Lower lobe of right lung (tissue), 2 donors: ENCODE measurements around the gene ZDHHC3. TPM values are rescaled to one million over a fixed set of nuclear protein-coding genes. Genes with fewer than 3 reads are reported as not detected.
"Not testable (repeated sequence)": the region's sequence is repeated elsewhere in the genome, so short reads cannot be mapped to it uniquely, and the experiment has no call there.

Experiments used
- ATAC-seq, 2 donors: fragments of 200-7000 bp; cut with Tn5 transposase; one replicate each; pipeline ENCODE4 v1.9.1; 2020 to 2022; ENCODE audit warnings: mild to moderate bottlenecking in 2 of 2, moderate library complexity in 2 of 2
- DNase-seq: peaks from one replicate; pipeline ENCODE4 v3.0.0-alpha.2; 2020
- H3K27ac ChIP-seq: fragments of 200-600 bp; one replicate; pipeline ENCODE4 v1.8.0; 2022
- H3K27me3 ChIP-seq: fragments of 200-600 bp; one replicate; pipeline ENCODE4 v1.8.0; 2022; ENCODE audit warnings: low read depth
- H3K36me3 ChIP-seq: fragments of 200-600 bp; one replicate; pipeline ENCODE4 v1.8.0; 2022; ENCODE audit warnings: mild to moderate bottlenecking
- H3K4me1 ChIP-seq: fragments of 200-600 bp; one replicate; pipeline ENCODE4 v1.8.0; 2022
- H3K4me3 ChIP-seq: fragments of 200-600 bp; one replicate; pipeline ENCODE4 v1.8.0; 2022; ENCODE audit warnings: mild to moderate bottlenecking
- H3K9me3 ChIP-seq: fragments of 200-600 bp; one replicate; pipeline ENCODE4 v1.8.0; 2022
- intact Hi-C: fragments of 100-400 bp; cut with DNase I; formaldehyde crosslinking; loops from one replicate; pipeline ENCODE4 v1.11.0; 2022
- total RNA-seq: library from RNA; stranded (reverse); fragmentation: NEBNext Ultra II Directional; extraction: Animal tissue kit (Norgen Biotek cat#: 25700); gene quantifications from one replicate; pipeline ENCODE4 v1.2.1, GENCODE V29; 2021
- TF ChIP-seq, protein P1 (sequence below): fragments of 200-600 bp; IDR thresholded peaks from one replicate; pipeline ENCODE4 v1.8.0; 2022; ENCODE audit warnings: antibody characterized with exemption, mild to moderate bottlenecking
- donor health status: DM: no; HTN: yes; CAD: no; lungs with severe emphysema.

The ZDHHC3 gene
- total RNA-seq, 1 donor from 2014 or later, result 110 TPM

DNA sequence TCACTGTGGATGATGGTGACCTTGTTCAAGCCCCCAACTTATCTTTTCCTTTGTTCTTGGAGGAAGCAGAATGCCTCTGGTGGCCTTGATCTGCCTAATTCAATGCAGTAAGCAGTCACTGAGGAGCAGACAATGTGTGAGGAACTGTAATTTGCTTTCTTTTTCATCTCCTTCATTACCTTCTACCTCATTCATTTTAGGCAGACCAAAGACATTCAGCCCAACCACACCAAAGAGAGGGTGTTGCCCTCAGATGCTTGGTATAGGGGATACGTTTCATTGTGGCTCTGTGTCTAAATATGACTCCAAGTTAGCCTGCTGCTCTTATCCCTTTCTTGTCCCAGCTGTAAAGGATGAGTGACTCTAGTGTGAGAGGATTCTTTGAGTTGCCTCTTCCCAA is 15.4 kb upstream of the ZDHHC3 start:
- H3K36me3 ChIP-seq, result peaks cover 33% of the 10 kb centered on the region
- H3K4me1 ChIP-seq, result peaks cover 32% of the 10 kb centered on the region
- H3K27me3 ChIP-seq, result no peaks in the 10 kb centered on the region
- DNase-seq (no peak), ATAC-seq (no peak)
- no peak overlapping the region for H3K27ac ChIP-seq
- H3K4me3 ChIP-seq, result no peak overlapping the region
- H3K9me3 ChIP-seq, result no peaks in the 10 kb centered on the region
- intact Hi-C loops, result no loop called here
- TF ChIP-seq, protein P1, sequence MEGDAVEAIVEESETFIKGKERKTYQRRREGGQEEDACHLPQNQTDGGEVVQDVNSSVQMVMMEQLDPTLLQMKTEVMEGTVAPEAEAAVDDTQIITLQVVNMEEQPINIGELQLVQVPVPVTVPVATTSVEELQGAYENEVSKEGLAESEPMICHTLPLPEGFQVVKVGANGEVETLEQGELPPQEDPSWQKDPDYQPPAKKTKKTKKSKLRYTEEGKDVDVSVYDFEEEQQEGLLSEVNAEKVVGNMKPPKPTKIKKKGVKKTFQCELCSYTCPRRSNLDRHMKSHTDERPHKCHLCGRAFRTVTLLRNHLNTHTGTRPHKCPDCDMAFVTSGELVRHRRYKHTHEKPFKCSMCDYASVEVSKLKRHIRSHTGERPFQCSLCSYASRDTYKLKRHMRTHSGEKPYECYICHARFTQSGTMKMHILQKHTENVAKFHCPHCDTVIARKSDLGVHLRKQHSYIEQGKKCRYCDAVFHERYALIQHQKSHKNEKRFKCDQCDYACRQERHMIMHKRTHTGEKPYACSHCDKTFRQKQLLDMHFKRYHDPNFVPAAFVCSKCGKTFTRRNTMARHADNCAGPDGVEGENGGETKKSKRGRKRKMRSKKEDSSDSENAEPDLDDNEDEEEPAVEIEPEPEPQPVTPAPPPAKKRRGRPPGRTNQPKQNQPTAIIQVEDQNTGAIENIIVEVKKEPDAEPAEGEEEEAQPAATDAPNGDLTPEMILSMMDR, result no peak

DNA sequence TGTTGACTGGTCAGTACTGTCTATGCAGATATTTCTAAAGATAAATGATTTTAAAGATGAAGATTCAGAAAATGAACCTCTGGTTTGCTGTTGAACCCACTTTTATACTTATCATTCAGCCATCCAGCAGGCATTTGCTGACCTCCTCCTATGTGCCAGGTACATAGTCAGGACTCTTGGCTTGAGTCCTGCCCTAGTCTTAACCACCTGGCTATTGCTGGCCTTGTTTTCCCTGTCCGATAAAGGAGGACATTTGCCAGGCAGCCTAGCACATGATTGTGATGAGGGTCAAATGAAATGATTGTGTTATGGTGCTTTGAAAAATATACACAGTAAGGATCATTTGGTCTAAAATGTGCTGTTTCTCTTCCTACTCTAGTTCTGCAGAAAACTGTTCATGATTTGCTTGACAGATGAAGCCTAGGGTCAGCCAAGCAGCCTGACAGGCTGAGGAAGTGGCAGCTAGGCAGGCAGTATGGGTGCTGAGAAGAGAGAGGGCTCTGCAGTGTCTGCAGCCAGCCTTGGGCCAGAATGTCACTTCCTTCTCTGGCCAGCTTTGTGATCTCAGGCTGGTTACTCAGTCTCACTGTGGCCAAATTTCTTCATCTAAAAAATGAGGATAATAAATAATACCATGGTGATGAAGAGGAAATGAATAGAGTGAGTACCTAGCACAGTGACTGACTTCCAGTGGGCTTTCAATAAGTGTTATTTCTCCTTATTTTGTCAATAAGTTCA is 13.8 kb upstream of the ZDHHC3 start:
- intact Hi-C loops, result no loop called here
- Histone ChIP-seq H3K9me3 (no peaks in the 10 kb centered on the region), H3K27ac (no peak overlapping the region), H3K4me3 (no peak overlapping the region), H3K27me3 (no peaks in the 10 kb centered on the region), H3K36me3 (peaks cover 33% of the 10 kb centered on the region), H3K4me1 (peaks cover 22% of the 10 kb centered on the region)
- DNase-seq (no peak), ATAC-seq (peak; percentile 16 to 60)
- TF ChIP-seq, protein P1, result no peak

DNA sequence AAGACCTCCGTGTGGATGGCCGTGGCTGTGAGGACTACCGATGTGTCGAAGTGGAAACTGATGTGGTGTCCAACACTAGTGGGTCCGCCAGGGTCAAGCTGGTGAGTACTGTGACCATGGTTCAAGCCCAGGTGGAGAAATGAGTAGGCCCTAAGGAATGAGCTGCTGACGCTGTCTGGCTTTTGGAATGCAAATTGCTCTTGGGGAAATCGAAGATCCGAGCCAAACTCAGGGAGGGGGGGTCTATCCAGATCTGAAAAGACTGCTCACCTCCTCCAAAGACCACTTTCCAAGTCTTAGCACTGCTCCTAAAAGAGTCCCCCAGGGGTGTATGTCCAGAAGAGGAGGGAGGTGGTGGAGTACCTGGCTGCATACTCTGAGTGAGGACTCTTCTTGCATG is 13.2 kb upstream of the ZDHHC3 start:
- H3K9me3 ChIP-seq, result no peaks in the 10 kb centered on the region
- ATAC-seq (no peak), DNase-seq (no peak)
- H3K36me3 ChIP-seq, result peaks cover 33% of the 10 kb centered on the region
- intact Hi-C loops, result no loop called here
- H3K27me3 ChIP-seq, result no peaks in the 10 kb centered on the region
- H3K4me3 ChIP-seq, result no peak overlapping the region
- H3K4me1 ChIP-seq, result peaks cover 25% of the 10 kb centered on the region
- TF ChIP-seq, protein P1, result no peak
- H3K27ac ChIP-seq, result no peak overlapping the region

DNA sequence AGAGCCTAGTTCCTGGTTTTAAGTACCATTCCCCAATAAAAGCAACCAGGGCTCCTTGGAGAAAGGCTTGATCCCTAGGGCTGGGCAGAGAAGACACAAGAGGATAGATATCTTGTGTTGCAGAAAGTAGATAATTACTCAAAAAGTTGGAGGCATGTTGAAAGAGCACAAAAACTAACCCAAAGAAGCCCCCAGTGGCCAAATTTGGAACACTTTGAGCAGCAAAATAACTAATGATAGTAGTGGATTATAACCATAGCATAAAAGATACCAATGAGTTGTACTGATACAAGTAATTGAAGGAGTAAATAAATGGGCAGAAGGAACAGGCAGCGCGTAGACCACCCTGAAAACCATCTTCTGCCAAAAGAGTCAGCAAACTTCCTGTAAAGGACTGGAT is 12.1 kb upstream of the ZDHHC3 start:
- intact Hi-C loops, result no loop called here
- TF ChIP-seq, protein P1, result peak; percentile 30
- H3K36me3 ChIP-seq, result peaks cover 33% of the 10 kb centered on the region
- no peak for ATAC-seq
- H3K4me3 ChIP-seq, result no peak overlapping the region
- peaks cover 32% of the 10 kb centered on the region for H3K4me1 ChIP-seq
- H3K9me3 ChIP-seq, result no peaks in the 10 kb centered on the region
- DNase-seq, result no peak
- no peak overlapping the region for H3K27ac ChIP-seq
- H3K27me3 ChIP-seq, result no peaks in the 10 kb centered on the region

DNA sequence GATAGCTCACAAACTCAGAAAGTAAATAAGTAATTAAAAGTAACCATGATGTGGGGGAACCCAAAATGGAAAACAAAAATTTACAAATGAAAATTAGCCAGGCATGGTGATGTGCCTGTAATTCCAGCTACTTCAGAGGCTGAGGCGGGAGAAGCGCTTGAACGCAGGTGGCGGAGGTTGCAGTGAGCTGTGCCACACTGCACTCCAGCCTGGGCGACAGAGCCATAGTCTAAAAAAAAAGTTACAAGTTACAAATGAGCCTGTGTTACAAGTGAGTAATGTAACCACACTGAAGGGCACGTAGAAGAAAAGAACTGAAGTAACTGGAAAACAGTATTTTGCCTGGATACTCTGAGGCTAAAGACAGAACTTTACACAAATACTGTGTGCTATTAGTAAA is 11.4 kb upstream of the ZDHHC3 start:
- no peak overlapping the region for H3K27ac ChIP-seq
- H3K27me3 ChIP-seq, result no peaks in the 10 kb centered on the region
- DNase-seq (no peak), ATAC-seq (no peak)
- peaks cover 40% of the 10 kb centered on the region for H3K4me1 ChIP-seq
- no peak overlapping the region for H3K4me3 ChIP-seq
- intact Hi-C loops, result no loop called here
- H3K9me3 ChIP-seq, result no peaks in the 10 kb centered on the region
- peaks cover 29% of the 10 kb centered on the region for H3K36me3 ChIP-seq
- TF ChIP-seq, protein P1, result no peak

GRCh38 chr3:44986330-44986729 is 10.4 kb upstream of the ZDHHC3 start:
- peaks cover 43% of the 10 kb centered on the region for H3K4me1 ChIP-seq
- DNase-seq, ATAC-seq: not testable (repeated sequence)

More at GRCh38 chr3:44986330-44986729, 10.4 kb upstream of the ZDHHC3 start:
- H3K9me3 ChIP-seq, H3K4me3 ChIP-seq, H3K27ac ChIP-seq, H3K27me3 ChIP-seq, intact Hi-C loops: not testable (repeated sequence)
- peaks cover 19% of the 10 kb centered on the region for H3K36me3 ChIP-seq
